Measurements from ENCODE around the gene AKAP8.
"Not testable (repeated sequence)": the region's sequence is repeated elsewhere in the genome, so short reads cannot be mapped to it uniquely, and the experiment has no call there.

AKAP8 gene

DNA sequence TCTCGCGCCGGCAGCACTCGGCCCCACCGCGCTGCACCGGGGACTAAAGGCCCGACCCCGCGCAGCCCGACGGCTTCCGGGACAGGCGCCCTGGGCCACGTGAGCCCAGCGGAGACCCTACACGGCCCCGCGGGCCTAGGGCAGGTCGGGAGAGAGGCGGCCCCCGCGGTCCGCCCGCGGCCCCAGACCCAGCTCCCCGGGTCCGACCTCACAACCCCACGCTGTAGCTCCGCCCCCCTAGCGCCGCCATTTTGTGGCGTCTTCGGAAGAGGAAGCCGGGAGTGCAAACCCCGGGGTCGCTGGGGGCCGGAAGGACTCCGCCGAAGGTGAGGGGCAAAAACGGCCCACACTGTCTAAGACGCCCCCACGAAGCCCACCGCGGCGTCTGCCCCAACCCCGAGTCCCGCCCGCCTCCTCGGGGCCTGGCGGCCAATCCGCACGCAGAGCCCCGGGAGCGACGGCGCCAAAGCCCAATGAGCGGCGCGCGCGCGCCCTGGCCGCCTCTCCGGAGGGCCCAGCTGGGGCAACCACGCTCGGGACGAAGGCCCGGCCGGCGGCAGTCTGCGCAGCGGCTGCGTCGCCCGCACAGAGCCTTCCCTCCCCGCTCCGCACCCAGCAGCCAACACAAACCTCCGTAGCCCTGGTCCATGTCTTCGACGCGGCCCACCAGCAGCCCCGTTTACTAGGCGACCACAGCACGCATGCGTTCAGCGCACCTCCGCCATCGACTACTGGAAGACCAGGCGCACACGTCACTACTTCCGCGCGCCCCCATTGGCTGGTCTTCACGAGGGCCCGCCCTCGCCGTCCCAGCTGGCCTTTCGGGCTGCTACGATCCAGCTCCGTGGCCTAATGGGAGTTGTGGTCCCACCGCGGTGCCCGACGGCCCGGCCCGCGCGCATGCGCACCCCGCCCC, at the start of gene AKAP8:
TSS of gene AKAP8 (minus strand) at position 705 of the 916 bp plus-strand sequence. CDS start at position 649, 56 bp downstream.
- DNase-seq (ENCODE audit: low read depth in 2 of 2) = peak; percentile 96

DNA sequence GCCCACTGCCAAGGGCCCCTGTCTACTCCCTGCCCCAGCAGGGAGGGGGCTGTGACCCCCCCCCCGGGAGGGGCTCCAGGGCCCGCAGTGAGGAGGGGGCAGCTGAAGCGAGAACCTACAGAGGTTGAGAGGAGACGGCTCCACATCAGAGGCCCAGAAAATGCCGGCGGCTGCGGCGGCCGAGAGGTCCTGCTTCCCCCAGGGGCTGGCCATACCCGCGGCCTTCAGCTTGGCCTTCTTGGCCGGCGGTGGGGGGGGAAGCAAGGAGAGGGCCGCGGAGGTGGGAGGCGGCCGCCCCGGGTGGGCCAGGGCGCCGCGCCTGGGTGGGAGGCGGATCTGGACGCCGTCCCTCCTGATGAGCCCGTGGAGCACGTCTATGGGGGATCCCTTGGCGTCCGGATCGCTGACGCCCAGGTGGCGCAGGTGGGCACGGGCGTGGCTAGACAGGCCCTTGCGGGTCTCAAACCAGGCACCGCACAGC, 48.4 kb upstream of the AKAP8 start:
- DNase-seq (ENCODE audit: low read depth in 2 of 2) = no peak

DNA sequence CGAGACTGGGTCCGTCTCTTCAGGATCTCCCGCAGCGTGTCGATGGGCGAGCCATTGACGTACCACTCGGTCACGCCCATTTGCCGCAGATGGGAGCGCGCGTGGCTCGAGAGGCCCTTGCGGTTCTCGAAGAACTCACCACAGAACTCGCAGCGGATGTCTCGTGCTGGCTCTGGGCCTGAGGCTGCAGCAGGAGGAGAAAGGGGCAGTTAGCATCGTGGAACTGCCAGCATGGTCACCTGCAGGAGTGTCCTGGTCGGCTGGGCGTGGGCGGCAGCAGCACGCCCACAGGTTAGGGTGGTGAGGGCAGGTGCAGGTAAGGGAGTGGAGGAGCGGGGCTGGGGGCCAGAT, 47.7 kb upstream of the AKAP8 start:
- DNase-seq (ENCODE audit: low read depth in 2 of 2) = no peak

DNA sequence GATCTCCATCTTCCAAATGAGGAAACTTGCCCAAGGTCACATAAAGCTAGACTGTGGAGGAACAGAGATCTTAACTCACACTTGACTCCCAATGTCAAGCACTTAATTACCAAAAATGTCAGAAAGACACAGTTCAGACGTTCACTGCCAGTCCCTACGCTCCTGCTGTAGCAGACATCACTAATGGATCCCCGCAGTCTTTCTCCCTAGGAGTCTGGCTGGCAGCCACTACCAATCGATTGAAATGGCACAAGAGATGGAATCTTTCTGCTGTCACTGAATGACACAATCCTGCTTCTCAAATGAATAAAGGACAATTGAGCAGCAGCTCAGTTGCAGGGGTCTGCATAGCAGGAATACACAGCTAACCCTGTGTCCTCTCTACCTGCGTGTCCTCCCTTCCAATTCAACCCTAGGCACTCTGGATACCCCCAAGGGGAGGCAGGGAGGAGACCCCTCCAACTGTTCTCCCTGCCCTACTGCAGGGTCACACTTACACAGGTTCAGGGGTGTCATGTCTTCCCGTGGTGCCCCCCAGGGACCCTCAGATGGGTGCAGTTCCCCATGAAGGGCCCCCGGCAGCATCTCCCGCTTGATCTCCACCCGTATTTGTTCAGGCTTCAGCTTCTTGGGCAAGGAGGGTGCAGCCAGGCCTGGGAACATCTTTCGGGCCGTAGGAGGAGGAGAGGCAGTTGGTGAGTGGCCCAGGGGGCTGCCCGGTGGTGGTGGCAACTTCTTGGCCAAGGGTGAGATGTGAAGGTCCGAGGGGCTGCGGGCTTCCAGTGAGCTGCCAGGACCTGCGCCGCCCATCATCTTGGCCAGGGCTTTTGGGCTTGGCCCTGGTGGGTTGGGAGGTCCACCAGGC, 47.1 kb upstream of the AKAP8 start:
- no peak for DNase-seq (ENCODE audit: low read depth in 2 of 2)

DNA sequence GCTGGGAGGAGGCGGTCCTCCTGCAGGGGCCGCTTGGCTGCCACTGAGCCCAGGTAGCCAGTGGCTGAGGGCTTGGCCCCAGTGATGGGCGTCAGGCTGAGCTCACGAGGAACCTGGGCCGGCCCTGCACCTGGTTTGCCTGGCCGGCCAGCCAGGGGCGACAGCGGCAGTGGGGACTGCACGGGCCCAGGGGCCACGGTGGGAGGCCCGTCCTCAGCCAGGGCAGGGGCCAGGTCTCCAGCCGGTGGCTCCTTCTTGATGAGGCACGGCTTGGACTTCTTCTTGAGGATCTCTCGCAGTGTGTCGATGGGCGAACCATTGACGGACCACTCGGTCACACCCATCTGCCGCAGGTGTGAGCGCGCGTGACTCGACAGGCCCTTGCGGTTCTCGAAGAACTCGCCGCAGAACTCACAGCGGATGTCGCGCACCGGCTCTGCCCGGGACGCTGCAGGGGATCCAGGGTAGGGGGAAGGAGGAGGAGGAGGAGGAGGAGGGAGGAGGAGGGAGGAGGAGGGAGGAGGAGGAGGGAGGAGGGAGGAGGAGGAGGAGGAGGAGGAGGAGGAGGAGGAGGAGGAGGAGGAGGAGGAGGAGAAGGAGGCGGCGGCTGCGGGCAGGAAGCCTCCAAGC, 45.8 kb upstream of the AKAP8 start:
- DNase-seq (ENCODE audit: low read depth in 2 of 2) = no peak

DNA sequence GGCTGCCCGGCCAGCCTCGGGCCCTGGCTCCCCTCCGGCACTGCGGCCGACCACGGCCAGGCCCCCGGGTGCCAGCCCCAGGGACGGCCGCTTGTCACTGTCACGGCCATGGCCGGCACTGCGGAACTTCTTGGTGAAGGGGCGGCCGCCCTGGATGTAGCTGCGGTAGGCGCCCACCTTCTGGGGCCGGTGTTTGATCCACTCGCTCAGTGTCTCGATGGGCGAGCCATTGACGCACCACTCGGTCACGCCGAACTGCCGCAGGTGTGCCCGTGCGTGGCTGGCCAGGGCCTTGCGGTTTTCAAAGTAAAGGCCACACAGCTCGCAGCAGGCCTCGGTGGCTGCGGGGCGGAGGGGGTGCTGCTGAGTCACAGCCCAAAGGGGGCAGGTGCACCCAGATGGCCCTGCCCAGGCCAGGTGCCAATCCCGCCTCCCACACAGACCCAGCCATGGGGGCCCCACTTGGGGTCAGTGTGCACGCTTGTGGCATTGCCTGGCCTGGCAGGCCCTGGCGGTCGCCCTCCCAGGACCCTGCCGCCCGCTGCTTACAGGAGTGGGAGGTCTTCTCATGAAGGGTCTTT, 45.2 kb upstream of the AKAP8 start:
- DNase-seq (ENCODE audit: low read depth in 2 of 2) = no peak

DNA sequence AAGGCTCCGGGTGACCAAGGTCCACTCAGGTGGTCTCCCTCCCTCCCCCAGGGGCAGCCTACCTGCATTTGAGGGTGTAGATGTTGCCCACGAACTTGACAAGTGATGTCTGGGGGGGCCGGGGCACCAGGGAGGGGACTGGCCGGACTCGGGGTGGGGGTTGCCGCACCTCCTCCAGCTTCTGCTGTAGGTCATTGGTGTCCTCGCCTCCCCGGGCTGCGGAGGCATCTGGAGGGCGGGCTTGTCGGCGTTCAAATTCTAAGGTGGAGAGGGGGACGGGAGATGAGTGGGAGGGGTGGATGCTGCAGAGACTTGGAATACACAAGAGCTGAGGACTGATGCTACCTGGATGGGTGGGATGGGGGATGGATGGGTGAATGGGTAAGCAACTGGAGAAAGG, 44.5 kb upstream of the AKAP8 start:
- no peak for DNase-seq (ENCODE audit: low read depth in 2 of 2)

DNA sequence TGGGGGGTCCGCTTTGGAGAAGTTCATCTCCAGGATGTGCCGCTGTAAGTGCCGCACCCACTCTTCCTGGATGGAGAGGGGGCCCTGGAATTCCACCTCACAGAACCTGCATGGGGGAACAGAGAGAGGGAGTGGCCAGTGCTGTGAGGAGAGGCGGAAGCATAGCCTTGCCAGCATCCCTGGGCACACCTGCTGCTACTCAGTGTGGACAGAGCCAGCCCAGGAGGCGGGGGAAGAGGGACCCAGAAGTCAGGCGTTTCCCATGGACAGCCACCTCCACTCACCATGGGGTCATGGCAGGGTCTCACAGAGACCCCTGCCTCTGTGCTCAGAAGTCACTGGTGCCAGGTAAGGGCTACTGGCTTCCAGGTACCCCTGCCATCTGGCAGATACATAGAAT, 43.5 kb upstream of the AKAP8 start:
- no peak for DNase-seq (ENCODE audit: low read depth in 2 of 2)

DNA sequence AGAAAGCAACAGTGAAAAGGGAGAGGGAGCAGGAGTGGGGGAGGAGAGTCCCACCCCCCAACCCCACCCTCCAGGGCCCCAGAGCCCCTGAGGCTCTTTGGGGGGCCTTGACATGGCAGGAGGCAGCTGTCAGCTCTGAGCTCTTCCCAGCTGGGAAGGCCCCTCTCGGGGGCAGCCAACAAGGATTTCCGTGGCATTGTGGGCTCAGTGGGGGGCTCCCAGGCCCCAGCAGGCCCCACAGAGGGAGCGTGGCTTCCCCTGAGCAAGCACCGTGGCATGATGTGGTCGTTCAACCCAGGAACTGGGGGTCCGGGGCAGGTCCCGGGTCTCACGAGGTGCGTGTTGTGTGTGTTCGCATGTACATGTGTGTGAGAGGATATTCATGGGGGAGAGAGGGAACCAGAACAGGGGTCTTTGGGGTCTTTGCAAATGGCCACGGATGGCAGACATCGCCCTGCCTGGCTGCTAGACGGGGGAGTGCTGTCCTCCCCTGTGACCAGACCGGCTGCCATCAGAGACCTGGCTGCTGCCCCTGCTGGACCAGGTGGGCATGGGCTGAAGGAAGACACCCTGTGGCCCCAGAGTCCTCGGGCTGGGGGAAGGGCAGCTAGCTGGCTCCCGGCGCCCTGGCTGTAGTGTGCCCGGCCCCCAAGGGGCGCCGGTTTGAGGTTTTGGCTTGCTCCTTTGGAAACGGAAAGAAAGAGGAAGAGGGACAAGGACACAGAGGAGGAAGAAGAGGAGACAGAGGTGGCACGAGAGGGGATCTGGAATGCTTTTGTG, 42.9 kb upstream of the AKAP8 start:
- DNase-seq (ENCODE audit: low read depth in 2 of 2) = no peak

DNA sequence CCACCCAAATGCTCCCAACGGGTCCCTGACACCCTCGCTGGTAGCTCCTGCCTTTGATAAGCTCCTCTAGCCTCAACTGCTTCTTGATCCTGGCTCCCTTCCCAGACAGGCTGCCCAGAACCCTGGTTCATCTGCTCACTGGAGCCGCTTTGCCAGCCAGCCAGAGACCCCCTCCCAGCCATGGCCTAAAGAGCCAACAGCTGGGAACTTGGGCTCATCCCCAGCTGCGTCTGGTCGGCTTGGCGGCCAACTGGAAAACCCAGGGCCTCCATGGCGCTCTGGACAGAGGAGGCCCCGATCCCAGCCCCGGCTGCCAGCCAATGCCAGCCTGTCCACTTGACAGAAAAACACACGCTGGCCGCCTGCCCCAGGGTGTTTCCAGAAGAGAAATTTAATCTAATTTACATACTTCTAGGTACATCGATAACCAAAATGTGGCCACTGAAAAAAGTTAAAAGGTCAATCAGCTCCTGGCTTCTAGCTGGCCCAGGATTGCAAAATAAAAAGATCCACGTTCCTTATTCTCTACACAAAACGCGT, 42.2 kb upstream of the AKAP8 start:
- DNase-seq (ENCODE audit: low read depth in 2 of 2) = no peak

DNA sequence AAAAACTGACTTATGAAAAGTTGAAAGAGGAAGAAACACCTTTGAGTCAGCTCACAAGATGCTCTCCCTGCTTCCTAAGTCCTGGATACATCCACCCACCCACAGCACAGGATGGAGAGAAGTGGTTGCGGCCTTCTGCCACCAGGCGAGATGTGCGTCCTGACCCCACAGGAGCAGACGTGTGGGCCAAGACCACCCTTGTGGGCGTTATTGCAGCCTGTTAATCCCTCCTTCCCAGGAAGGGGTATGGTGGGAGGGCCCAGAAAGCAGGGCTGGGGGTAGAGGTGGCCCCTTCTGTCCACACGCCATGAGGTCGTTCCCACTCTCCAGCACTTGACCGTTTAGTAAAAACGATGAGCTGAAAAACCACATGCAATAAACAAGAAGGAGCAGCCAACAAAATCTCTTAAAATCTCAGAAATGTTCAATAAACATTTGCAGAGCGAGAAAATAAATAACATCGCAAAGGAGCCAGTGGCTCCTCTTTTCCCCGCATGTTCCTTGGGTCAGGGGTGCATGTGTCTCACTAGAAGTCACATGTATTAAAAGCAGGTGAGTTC, 41.6 kb upstream of the AKAP8 start:
- no peak for DNase-seq (ENCODE audit: low read depth in 2 of 2)

DNA sequence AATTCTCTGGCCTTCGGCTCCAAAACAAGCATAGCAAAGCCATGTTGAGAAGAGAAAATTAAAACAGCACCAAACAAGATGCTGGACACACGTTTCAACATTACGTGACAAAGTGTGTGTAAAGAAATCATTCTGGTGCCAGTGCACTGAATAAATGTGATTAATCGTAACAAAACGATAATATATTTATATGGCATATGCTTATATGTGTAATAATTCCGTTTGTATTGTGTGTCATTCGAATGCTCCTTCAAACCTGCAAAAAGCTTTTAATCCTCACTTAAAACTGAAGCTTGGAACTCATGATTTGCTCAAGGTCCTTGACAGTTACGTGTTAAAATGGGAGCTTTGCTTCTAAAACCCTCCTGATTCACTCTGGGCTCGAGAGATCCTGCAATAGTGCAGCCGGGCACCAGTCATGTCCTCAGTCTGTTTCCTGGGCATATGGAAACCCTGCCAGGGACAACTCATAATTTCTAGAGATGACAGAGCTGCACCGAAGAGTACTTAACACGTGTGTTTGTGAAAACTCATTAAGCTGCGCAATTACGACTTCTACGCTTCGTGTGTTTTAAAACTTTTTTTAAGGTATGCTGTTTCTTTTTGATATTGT, 39.9 kb upstream of the AKAP8 start:
- DNase-seq (ENCODE audit: low read depth in 2 of 2) = no peak

DNA sequence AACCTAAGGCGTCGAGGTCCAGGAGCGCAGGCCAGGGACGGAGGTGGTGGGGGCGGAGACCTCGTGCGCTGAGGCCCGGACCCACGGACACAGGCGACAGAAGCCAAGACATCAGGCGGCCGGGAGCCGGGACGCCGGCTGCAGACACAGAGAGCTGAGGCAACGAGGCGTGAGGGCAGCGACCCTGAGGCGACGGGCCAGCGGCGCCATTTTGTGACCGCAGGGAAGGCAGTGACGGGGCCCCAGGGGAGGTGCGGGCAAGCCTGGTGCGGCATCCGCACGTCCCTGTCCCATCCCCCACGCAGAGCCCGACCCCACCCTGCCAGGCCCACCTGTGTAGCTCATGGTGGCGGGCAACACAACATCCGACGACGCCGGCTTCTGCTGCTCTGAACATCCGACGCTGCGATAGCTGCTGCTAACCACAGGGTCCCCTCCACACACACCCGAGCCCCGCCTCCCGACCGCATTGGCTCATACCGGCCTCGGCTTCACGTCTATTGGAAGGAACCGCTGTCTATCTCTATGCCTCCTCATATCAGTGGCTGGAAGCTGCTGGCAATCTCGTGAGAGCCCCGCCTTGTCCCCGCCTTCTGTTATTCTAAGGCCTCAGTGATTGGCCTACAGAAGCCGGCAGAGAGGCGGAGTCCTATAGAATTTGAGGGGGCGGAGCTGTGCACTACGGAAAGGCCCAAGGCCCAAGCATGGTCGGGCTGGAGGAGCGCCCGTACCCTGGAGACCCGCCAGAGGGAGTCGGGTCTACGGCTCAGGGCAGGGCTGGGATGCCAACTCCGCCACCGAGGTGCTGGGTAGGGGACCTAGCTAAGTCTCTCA, 39.2 kb upstream of the AKAP8 start, which contains the start of gene AKAP8L:
TSS of gene AKAP8L (minus strand) at position 410 of the 834 bp plus-strand sequence. CDS start at position 345, 65 bp downstream.
- peak; percentile 97 for DNase-seq (ENCODE audit: low read depth in 2 of 2)

DNA sequence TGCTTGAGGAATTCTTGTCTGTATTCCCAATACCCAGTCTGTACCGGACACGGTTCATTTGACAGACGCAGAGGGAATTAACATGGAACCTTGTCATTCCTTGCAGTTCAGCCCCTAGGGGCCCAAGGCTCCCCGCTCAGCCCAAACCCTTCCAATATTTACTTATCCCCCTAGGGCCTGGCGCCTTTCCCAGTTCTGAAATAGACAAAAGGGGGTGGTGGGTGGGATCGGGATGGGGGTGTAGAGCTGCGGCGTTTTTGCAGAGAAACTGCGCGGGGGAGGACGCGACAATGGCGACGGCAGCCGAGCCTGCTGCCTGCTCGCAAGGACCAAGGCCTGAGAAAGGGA, 38.6 kb upstream of the AKAP8 start:
- no peak for DNase-seq (ENCODE audit: low read depth in 2 of 2)

DNA sequence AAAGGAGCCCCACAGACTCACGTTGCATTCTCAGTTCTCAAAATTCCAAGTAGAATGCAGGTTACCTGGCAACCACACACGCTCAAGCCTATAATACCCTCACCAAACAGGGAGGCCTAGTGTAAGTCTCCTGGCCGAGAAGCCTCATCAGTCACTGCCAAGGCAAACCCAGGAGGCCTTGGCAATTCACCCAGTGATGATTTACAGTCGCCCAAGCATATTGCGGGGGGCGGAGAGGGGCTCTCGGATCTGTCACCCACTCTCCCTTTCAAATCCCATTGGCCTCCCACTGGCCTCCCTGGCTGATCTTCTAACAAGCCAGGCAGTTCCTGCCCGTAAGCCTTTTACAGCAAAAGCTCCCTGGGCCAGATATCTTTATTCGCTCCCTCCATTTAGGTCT, 38.1 kb upstream of the AKAP8 start:
- no peak for DNase-seq (ENCODE audit: low read depth in 2 of 2)

DNA sequence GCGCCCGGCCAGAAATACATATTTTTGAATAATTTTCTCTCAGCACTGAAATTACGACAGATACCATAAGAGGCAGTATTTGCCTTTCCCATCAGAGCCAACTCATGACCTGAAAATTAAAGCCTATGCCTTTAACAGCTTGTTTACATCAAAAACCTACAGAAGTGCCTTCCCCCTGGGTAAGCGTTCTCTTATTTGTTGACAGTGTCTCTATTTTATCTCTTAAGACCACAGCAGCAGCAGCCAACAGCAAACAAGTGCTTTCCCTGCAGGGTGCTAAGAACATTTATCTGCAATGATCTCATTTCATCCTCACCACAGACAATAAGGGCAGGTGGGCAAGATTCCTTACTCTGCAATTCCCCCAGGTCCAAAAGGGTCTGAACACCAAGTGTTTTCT, 33.2 kb upstream of the AKAP8 start:
- DNase-seq (ENCODE audit: low read depth in 2 of 2) = no peak

DNA sequence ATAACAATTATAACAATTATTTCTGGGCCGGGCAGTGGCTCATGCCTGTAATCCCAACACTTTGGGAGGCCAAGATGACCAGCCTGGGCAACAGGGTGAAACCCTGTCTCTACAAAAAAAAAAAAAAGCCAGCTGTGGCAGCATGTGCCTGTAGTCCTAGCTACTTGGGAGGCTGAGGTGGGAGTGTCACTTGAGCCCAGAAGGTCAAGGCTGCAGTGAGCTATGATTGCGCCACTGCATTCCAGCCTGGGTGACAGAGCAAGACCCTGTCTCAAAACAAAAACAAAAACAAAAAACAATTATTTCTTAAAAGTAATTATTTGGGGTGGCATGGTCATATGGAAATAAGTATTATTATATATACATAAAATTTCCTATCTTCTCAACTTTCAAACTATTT, 31.8 kb upstream of the AKAP8 start:
- not testable (repeated sequence) for DNase-seq (ENCODE audit: low read depth in 2 of 2)

DNA sequence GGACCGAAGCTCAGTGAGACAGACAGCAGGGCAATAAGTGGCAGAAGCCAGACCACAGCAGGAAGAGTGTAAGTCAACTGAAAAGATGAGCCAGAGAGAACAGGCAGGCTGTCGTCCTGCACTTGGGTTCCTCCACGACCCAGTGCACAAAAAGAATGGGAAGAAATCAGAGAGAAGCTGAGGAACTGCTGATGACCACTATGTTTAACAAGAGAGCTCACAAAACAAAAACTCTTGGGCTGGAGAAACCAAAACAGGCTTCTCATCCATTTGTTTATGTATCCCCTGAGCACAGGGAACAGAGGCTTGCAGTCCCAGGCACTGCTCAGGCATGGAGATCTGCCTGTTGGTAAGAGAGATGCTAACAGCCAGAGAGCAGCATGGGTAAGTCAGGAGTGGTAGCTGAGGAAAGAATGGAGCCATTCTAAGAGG, 25.2 kb upstream of the AKAP8 start:
- no peak for DNase-seq (ENCODE audit: low read depth in 2 of 2)
